Keratinocyte (primary cell): ENCODE measurements around the gene PRPF40B. TPM values are rescaled to one million over a fixed set of nuclear protein-coding genes. Genes with fewer than 3 reads are reported as not detected.

Experiments used
- DNase-seq: peaks from one replicate; pipeline ENCODE4 v3.0.0-alpha.2; 2011; ENCODE audit warnings: low read depth, missing footprints, low spot score
- FAIRE-seq: peaks from 2 replicates; lab custom pipeline; 2011; peaks lifted over from hg19 to GRCh38; lab: Jason Lieb, UNC
- H2AFZ ChIP-seq: 2 replicates; pipeline ENCODE4 v1.6.0; 2012; ENCODE audit warnings: low read length, control low read depth, inconsistent platforms; ENCODE audit not compliant: control insufficient read depth
- H3K27ac ChIP-seq: 2 replicates; pipeline ENCODE4 v1.5.1; 2011; ENCODE audit warnings: low read length; ENCODE audit not compliant: control insufficient read depth, insufficient read depth
- H3K27me3 ChIP-seq: 3 replicates; pipeline ENCODE4 v1.6.0; 2011; ENCODE audit warnings: low read length; ENCODE audit not compliant: control insufficient read depth, insufficient read depth; ENCODE audit errors: extremely low read depth
- H3K36me3 ChIP-seq, 2 experiments: 2 replicates in 1 of 2; 3 replicates in 1 of 2; pipeline ENCODE4 v1.5.1; 2011; ENCODE audit warnings: low read length in 2 of 2, mild to moderate bottlenecking in 1 of 2; ENCODE audit not compliant: control insufficient read depth in 2 of 2, insufficient read depth in 2 of 2; ENCODE audit errors: extremely low read depth in 1 of 2
- H3K4me1 ChIP-seq: 3 replicates; pipeline ENCODE4 v1.5.1; 2011; ENCODE audit warnings: low read length; ENCODE audit not compliant: control insufficient read depth, insufficient read depth; ENCODE audit errors: extremely low read depth
- H3K4me2 ChIP-seq: 3 replicates; pipeline ENCODE4 v1.6.0; 2011; ENCODE audit warnings: low read depth, low read length; ENCODE audit not compliant: control insufficient read depth, insufficient read depth; ENCODE audit errors: extremely low read depth
- H3K4me3 ChIP-seq, 3 experiments: fragments of 200-600 bp in 1 of 3; sonication (generic) in 1 of 3; 2 replicates in 2 of 3; 3 replicates in 1 of 3; pipeline ENCODE4 v1.5.1; 2011 to 2016; ENCODE audit warnings: low read length in 3 of 3, mild to moderate bottlenecking in 3 of 3, control low read depth in 2 of 3, inconsistent platforms in 1 of 3, low read depth in 1 of 3, mixed read lengths in 1 of 3, mixed run types in 1 of 3, moderate library complexity in 1 of 3; ENCODE audit not compliant: control insufficient read depth in 2 of 3, insufficient read depth in 2 of 3; ENCODE audit errors: extremely low read depth in 1 of 3
- H3K79me2 ChIP-seq: 2 replicates; pipeline ENCODE4 v1.6.0; 2012; ENCODE audit warnings: low read length; ENCODE audit not compliant: control insufficient read depth, insufficient read depth
- H3K9ac ChIP-seq: 3 replicates; pipeline ENCODE4 v1.6.0; 2011; ENCODE audit warnings: low read length; ENCODE audit not compliant: control insufficient read depth, insufficient read depth; ENCODE audit errors: extremely low read depth
- H3K9me1 ChIP-seq: 3 replicates; pipeline ENCODE4 v1.6.0; 2011; ENCODE audit warnings: low read length; ENCODE audit not compliant: control insufficient read depth, insufficient read depth; ENCODE audit errors: extremely low read depth
- H3K9me3 ChIP-seq: 2 replicates; pipeline ENCODE4 v1.5.1; 2012; ENCODE audit warnings: low read depth, low read length; ENCODE audit not compliant: control insufficient read depth
- H4K20me1 ChIP-seq: 3 replicates; pipeline ENCODE4 v1.6.0; 2011; ENCODE audit warnings: low read length; ENCODE audit not compliant: control insufficient read depth, insufficient read depth; ENCODE audit errors: extremely low read depth
- CTCF ChIP-seq, 3 experiments: IDR thresholded peaks in 1 of 3; conservative IDR thresholded peaks in 1 of 3; optimal IDR thresholded peaks in 1 of 3; 2 replicates in 2 of 3; 3 replicates in 1 of 3; pipeline versions ENCODE3 to v1.5.1; 2011; ENCODE audit warnings: low read length in 3 of 3, mild to moderate bottlenecking in 3 of 3, moderate library complexity in 2 of 3, control low read depth in 1 of 3, inconsistent platforms in 1 of 3; ENCODE audit not compliant: insufficient read depth in 2 of 3; ENCODE audit errors: extremely low read depth in 1 of 3
- EZH2 ChIP-seq: IDR thresholded peaks from one replicate; pipeline ENCODE4 v1.6.1; 2012; ENCODE audit warnings: inconsistent platforms, mild to moderate bottlenecking, low read length, moderate library complexity
- dilution Hi-C: fragments of 300-500 bp; cut with MboI; formaldehyde crosslinking; loops from one replicate; pipeline ENCODE4 v1.7.0; 2020; ENCODE audit warnings: low sequenced_read_pairs; ENCODE audit not compliant: extremely low pct_ligation_motif_present
- polyA plus RNA-seq, 5 experiments: library from polyadenylated mRNA; depleted of rRNA in 3 of 5; stranded (reverse) in 3 of 5; stranded (forward) in 1 of 5; unstranded in 1 of 5; fragments of >200 nt; gene quantifications; 1 replicate in 1 of 5; 2 replicates in 3 of 5; 3 replicates in 1 of 5; pipeline versions ENCODE4 v1.2.1 to v1.2.3, GENCODE V29; 2011 to 2012; ENCODE audit warnings: missing spikeins in 2 of 5, low read depth in 1 of 5, low replicate concordance in 1 of 5

The PRPF40B gene
- polyA plus RNA-seq, 1 donor (not counting 4 experiments of a cell fraction or from before 2014, with no cell fraction given) = 12.7 TPM

DNA sequence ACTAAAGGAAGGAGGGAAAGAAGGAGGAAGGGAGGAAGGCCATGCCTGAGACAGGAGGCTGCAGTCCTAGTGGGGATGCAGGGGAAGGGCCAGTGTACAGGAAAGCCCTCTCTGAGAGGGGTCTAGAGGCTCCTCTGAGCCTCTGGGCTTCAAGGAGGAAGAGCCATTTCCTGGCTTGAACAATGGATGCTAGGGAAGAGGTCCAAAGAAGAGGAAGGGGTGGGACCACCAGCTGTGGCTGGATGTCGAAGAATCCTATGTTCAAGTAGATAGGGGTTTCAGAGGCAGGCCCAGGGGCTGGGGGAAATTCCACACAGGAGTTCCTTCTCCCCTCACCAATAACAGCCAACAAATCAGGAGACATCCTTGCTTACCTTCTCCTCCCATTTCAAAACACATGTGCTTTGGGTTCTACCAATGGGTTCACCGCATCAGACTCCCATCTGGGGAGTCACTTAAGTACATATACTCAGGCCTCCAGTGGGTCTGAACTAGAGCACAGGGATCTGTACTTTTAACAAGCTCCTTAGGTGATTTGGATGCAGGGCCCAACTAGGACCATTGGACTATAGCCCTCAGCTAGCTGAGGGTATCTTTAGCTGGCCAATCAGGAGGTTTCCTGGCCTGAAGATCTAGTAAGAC lies 32.4 kb downstream of the PRPF40B start:
- Histone ChIP-seq H3K36me3 (no peaks in the 10 kb centered on the region), H3K4me1 (no peaks in the 10 kb centered on the region), H3K4me3 (no peak overlapping the region), H3K9me3 (no peaks in the 10 kb centered on the region), H3K9me1 (no peaks in the 10 kb centered on the region), H3K79me2 (no peaks in the 10 kb centered on the region), H2AFZ (no peak overlapping the region), H3K27ac (no peak overlapping the region), H3K9ac (no peak overlapping the region), H3K4me2 (no peak overlapping the region), H3K27me3 (no peaks in the 10 kb centered on the region), H4K20me1 (no peaks in the 10 kb centered on the region)
- no peak for FAIRE-seq
- DNase-seq = no peak
- dilution Hi-C loops = no loop called here
- TF ChIP-seq CTCF (optimal IDR thresholded peaks at IDR 0.05 in 1 of 3, IDR thresholded peaks at IDR 0.05 in 1 of 3, conservative IDR thresholded peaks at IDR 0.05 in 1 of 3; ENCODE audit: extremely low read depth in 1 of 3, insufficient read depth in 2 of 3, low read length in 3 of 3) (no peak), EZH2 (no peak)

DNA sequence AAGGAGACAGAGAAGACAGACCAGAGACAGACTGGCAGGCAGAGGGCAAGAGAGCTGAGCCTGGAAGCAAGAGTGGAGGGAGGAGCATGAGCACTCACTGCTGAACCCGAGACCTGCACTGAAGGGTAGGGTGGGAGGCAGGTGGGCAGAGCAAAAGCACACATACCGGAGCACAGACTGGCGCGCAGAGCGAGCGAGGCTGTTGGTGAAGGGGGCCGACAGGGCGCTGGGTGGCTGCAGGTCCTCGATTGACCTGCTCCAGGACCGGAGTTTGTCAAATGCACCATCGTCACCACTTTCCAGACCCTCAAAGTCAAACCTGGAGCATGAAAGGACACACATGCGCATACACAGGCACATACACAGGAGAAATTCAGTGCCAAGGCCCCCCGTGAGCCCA lies 34.9 kb downstream of the PRPF40B start:
- H3K4me3 ChIP-seq = no peak overlapping the region
- no peak for FAIRE-seq

More for the DNA sequence above, 34.9 kb downstream of the PRPF40B start:
- Histone ChIP-seq H3K9me1 (no peaks in the 10 kb centered on the region), H4K20me1 (no peaks in the 10 kb centered on the region), H2AFZ (no peak overlapping the region), H3K9ac (no peak overlapping the region), H3K4me1 (peaks cover 8% of the 10 kb centered on the region), H3K36me3 (no peaks in the 10 kb centered on the region), H3K27me3 (no peaks in the 10 kb centered on the region), H3K9me3 (no peaks in the 10 kb centered on the region), H3K4me2 (no peak overlapping the region), H3K27ac (no peak overlapping the region), H3K79me2 (no peaks in the 10 kb centered on the region)
- TF ChIP-seq CTCF (optimal IDR thresholded peaks at IDR 0.05 in 1 of 3, IDR thresholded peaks at IDR 0.05 in 1 of 3, conservative IDR thresholded peaks at IDR 0.05 in 1 of 3; ENCODE audit: extremely low read depth in 1 of 3, insufficient read depth in 2 of 3, low read length in 3 of 3) = no peak
- TF ChIP-seq EZH2 = no peak
- dilution Hi-C loops = no loop called here
- DNase-seq = no peak
